Activated naive CD4-positive, alpha-beta T cell treated with Interleukin-2 at 50 U/mL for 16 hours (primary cell): ENCODE data around the gene PCSK7.

ENCODE experiments used
- DNase-seq: peaks from one replicate; pipeline ENCODE4 v3.0.0-alpha.2; 2020

PCSK7 gene

GRCh38 chr11:117230999-117231841 is 653 bp downstream of the PCSK7 start:
- DNase-seq: no peak

- DNase-seq: peak; percentile 53
These were observed 1.4 kb downstream of the PCSK7 start for GRCh38 chr11:117230286-117230961.

- DNase-seq: no peak
These were observed 2.0 kb downstream of the PCSK7 start for GRCh38 chr11:117229931-117230285.

- DNase-seq: no peak
These were observed 2.5 kb downstream of the PCSK7 start for GRCh38 chr11:117229411-117229810.

GRCh38 chr11:117228091-117228490 is 3.8 kb downstream of the PCSK7 start:
- no peak for DNase-seq

- peak; percentile 25 for DNase-seq
These were observed 5.2 kb downstream of the PCSK7 start for GRCh38 chr11:117226388-117227385.

GRCh38 chr11:117225553-117226170 is 6.2 kb downstream of the PCSK7 start:
- no peak for DNase-seq

GRCh38 chr11:117223741-117224689 is 7.9 kb downstream of the PCSK7 start:
- DNase-seq: no peak

GRCh38 chr11:117222991-117223740 is 8.7 kb downstream of the PCSK7 start:
- no peak for DNase-seq

- DNase-seq: no peak
These were observed 9.9 kb downstream of the PCSK7 start for GRCh38 chr11:117221775-117222517.

- DNase-seq: no peak
These were observed 10.7 kb downstream of the PCSK7 start for GRCh38 chr11:117220999-117221774.

- DNase-seq: no peak
These were observed 11.3 kb downstream of the PCSK7 start for GRCh38 chr11:117220568-117220967.

- DNase-seq: no peak
These were observed 11.9 kb downstream of the PCSK7 start for GRCh38 chr11:117219995-117220394.

GRCh38 chr11:117219455-117219854 is 12.4 kb downstream of the PCSK7 start:
- no peak for DNase-seq

- DNase-seq: no peak
These were observed 12.9 kb downstream of the PCSK7 start for GRCh38 chr11:117219001-117219400.

GRCh38 chr11:117218133-117218915 is 13.5 kb downstream of the PCSK7 start:
- DNase-seq: no peak

- DNase-seq: no peak
These were observed 14.5 kb downstream of the PCSK7 start for GRCh38 chr11:117217141-117218084.
